Activated T-cell treated with anti-CD3 and anti-CD28 coated beads, Interleukin-2, amount 50 U/mL, for 72 hours (primary cell): Measurements from ENCODE around the gene CAPRIN1. TPM values are rescaled to one million over a fixed set of nuclear protein-coding genes. Genes with fewer than 3 reads are reported as not detected.
A peak's percentile ranks its signal among the peaks of the same experiment; 100 is the strongest.

Experiments
- ATAC-seq, 2 donors: fragments of 150-1000 bp; cut with Tn5 transposase; replicated peaks in 1 of 2; 2 replicates each; pipeline ENCODE4 v1.10.0; 2021; ENCODE audit warnings: moderate library complexity in 2 of 2, mild to moderate bottlenecking in 1 of 2
- DNase-seq, 2 donors: peaks; one replicate each; pipeline ENCODE4 v3.0.0; 2021 to 2022; ENCODE audit warnings: mixed read lengths in 1 of 2
- H3K27ac Mint-ChIP-seq: one replicate; pipeline ENCODE4 v1.8.0; 2022; ENCODE audit warnings: mild to moderate bottlenecking, moderate library complexity, mixed read lengths
- H3K27me3 Mint-ChIP-seq: one replicate; pipeline ENCODE4 v1.8.0; 2022; ENCODE audit warnings: low read depth, mixed read lengths
- H3K36me3 Mint-ChIP-seq, 2 donors: one replicate each; pipeline ENCODE4 v1.8.0; 2022; ENCODE audit warnings: mixed read lengths in 2 of 2, mild to moderate bottlenecking in 1 of 2; ENCODE audit not compliant: insufficient read depth in 2 of 2
- H3K4me1 Mint-ChIP-seq: one replicate; pipeline ENCODE4 v1.8.0; 2022; ENCODE audit warnings: low read depth, mixed read lengths
- H3K4me3 Mint-ChIP-seq, 2 donors: one replicate each; pipeline ENCODE4 v1.8.0; 2022; ENCODE audit warnings: mild to moderate bottlenecking in 2 of 2, mixed read lengths in 2 of 2, moderate library complexity in 2 of 2
- H3K9me3 Mint-ChIP-seq, 2 donors: one replicate each; pipeline ENCODE4 v1.8.0; 2022; ENCODE audit warnings: mixed read lengths in 2 of 2
- total RNA-seq, 2 donors: library from RNA; stranded (reverse); gene quantifications; one replicate each; pipeline ENCODE4 v1.2.3, GENCODE V29; 2022

Gene CAPRIN1
- total RNA-seq, 2 donors from 2014 or later = 170 to 190 TPM

GRCh38 chr11:34114471-34114870 is 62.9 kb downstream of the CAPRIN1 start:
- Mint-ChIP-seq H3K4me3 (no peak overlapping the region), H3K9me3 (no peaks in the 10 kb centered on the region), H3K27ac (no peak overlapping the region), H3K36me3 (peaks cover 17 to 48% of the 10 kb centered on the region in 2 donors), H3K4me1 (peaks cover 15% of the 10 kb centered on the region), H3K27me3 (no peaks in the 10 kb centered on the region)
- DNase-seq = no peak
- ATAC-seq = no peak

DNA sequence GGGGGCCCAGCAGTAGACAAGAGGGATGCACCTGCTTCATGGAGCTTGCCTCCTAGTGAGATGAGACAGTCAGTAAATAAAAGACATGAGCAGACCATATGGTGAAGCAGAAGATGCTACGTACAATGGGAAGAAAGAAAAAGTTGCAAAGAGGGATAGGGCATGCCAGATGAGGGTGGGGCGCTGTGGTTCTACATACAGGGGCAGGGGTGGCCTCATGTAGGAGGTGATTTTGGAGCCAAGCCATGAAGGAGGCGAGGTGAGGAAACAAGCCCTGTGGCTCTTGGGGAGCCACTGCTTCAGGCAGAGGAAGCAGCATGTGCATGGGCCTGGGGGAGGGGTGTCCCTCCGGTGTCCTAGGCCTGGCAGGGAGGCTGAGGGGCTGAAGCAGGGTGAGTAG is 69.1 kb downstream of the CAPRIN1 start:
- ATAC-seq (no peak), DNase-seq (no peak)
- Mint-ChIP-seq H3K4me1 (no peaks in the 10 kb centered on the region), H3K4me3 (no peak overlapping the region), H3K9me3 (no peaks in the 10 kb centered on the region), H3K36me3 (peaks cover 16 to 37% of the 10 kb centered on the region in 2 donors), H3K27ac (no peak overlapping the region), H3K27me3 (no peaks in the 10 kb centered on the region)

- Mint-ChIP-seq H3K27me3 (no peaks in the 10 kb centered on the region), H3K27ac (no peak overlapping the region), H3K9me3 (no peaks in the 10 kb centered on the region), H3K36me3 (peaks cover 13 to 34% of the 10 kb centered on the region in 2 donors), H3K4me3 (no peak overlapping the region), H3K4me1 (no peaks in the 10 kb centered on the region)
- no peak for ATAC-seq
- DNase-seq = no peak
These were observed 73.5 kb downstream of the CAPRIN1 start for GRCh38 chr11:34124885-34125668.

DNA sequence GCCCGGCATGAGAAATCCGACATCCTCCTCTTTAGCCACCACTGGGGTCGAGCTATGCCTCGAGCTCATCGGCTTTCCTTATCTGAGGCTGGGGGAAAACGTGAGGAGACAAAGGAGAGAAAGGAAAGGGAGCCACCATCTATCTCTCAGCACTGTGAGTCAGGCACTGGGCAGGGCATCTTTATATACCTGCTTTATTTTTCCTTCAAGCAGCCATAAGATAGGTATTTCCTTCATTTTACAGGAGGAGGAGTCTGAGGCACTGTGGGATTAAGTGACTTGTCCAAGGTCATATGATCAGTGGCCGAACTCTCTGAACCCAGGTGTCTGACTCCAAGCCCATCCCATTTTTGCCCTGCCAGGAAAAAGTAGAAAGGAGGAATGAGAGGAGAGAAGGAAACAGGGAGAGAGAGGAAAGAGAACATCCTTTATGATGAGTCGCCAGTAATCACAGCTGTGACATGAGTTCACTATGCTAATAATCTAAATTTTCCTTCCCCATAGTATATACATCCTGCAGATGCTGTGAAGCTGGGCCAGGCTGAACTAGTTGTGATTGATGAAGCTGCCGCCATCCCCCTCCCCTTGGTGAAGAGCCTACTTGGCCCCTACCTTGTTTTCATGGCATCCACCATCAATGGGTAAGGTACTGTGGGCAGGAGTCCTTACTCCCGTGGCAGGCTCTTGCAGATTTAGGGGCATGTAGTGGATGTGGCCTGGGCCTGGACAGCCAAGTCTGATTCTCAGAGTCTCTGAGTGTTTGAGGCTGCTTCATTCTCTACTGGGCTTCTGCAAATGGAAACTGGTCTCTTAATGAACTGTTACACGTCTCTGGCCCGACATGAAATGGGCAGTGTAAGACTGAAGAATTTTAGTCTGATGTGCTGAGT is 75.7 kb downstream of the CAPRIN1 start:
- Mint-ChIP-seq H3K36me3 (peaks cover 6 to 33% of the 10 kb centered on the region in 2 donors), H3K4me1 (no peaks in the 10 kb centered on the region), H3K9me3 (no peaks in the 10 kb centered on the region), H3K27ac (no peak overlapping the region), H3K4me3 (no peak overlapping the region), H3K27me3 (no peaks in the 10 kb centered on the region)
- DNase-seq (no peak), ATAC-seq (no peak)

GRCh38 chr11:34128824-34129223 is 77.3 kb downstream of the CAPRIN1 start:
- no peak for DNase-seq
- H3K36me3 Mint-ChIP-seq = peaks cover 3 to 32% of the 10 kb centered on the region in 2 donors
- no peaks in the 10 kb centered on the region for H3K27me3 Mint-ChIP-seq
- H3K4me1 Mint-ChIP-seq = no peaks in the 10 kb centered on the region
- no peak overlapping the region for H3K27ac Mint-ChIP-seq
- no peak for ATAC-seq
- no peaks in the 10 kb centered on the region for H3K9me3 Mint-ChIP-seq
- no peak overlapping the region for H3K4me3 Mint-ChIP-seq

GRCh38 chr11:34132261-34132965 is 80.9 kb downstream of the CAPRIN1 start:
- DNase-seq (no peak), ATAC-seq (no peak)
- Mint-ChIP-seq H3K4me3 (no peak overlapping the region), H3K9me3 (no peaks in the 10 kb centered on the region), H3K4me1 (peaks cover 11% of the 10 kb centered on the region), H3K27me3 (no peaks in the 10 kb centered on the region), H3K27ac (peak overlapping the region; percentile 7), H3K36me3 (peaks cover 9 to 33% of the 10 kb centered on the region in 2 donors)

DNA sequence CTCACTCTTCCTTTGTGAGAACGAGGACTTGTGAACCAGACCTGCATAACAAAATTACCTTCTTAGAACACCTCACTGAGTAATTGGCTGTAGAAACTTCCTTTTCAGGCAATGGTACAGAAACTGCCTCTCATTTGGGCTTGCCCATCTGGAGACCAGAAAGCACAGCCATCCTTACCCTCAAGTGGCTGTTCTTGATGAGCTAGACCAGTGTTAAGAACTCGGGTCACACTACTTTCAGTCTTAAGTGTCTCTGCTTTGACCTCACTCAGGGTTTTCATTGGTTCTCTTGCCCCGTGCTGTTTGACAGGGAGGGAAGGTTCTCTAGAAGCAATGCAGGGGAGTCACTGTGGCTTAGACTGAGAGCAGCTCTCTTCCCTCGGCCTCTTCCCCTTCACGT is 83.2 kb downstream of the CAPRIN1 start:
- H3K27me3 Mint-ChIP-seq = no peaks in the 10 kb centered on the region
- DNase-seq = peak in 1 of 2 donors; percentile 15
- H3K27ac Mint-ChIP-seq = no peak overlapping the region
- ATAC-seq = peak; percentile 60 to 82
- H3K4me3 Mint-ChIP-seq = no peak overlapping the region
- H3K36me3 Mint-ChIP-seq = peaks cover 15 to 36% of the 10 kb centered on the region in 2 donors
- peaks cover 11% of the 10 kb centered on the region for H3K4me1 Mint-ChIP-seq
- H3K9me3 Mint-ChIP-seq = no peaks in the 10 kb centered on the region

- DNase-seq (no peak), ATAC-seq (peak; percentile 85 to 87)
- no peaks in the 10 kb centered on the region for H3K27me3 Mint-ChIP-seq
- H3K4me3 Mint-ChIP-seq = peak overlapping the region in 1 of 2 donors; percentile 26
- H3K36me3 Mint-ChIP-seq = peaks cover 15 to 34% of the 10 kb centered on the region in 2 donors
- H3K9me3 Mint-ChIP-seq = no peaks in the 10 kb centered on the region
- H3K4me1 Mint-ChIP-seq = peaks cover 11% of the 10 kb centered on the region
- H3K27ac Mint-ChIP-seq = no peak overlapping the region
These were observed 83.9 kb downstream of the CAPRIN1 start for GRCh38 chr11:34135439-34135838.

DNA sequence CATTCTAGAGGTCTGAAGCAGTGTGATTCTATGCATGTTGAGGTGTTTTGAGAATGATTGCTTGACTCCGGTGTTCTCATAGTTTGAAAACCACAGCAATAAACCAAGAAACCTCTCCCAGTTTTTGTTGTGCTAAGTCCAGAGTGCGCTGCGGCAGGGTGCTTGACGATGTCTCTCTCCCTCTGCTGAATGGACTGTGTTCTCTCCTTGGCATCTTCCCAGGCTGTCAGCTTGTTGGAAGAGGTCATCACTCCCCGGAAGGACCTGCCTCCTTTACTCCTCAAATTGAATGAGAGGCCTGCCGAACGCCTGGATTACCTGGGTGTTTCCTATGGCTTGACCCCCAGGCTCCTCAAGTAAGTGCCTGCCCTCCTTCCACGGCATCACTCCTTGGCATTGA is 84.9 kb downstream of the CAPRIN1 start:
- no peak overlapping the region for H3K27ac Mint-ChIP-seq
- H3K4me3 Mint-ChIP-seq = no peak overlapping the region
- H3K4me1 Mint-ChIP-seq = peaks cover 11% of the 10 kb centered on the region
- peaks cover 15 to 38% of the 10 kb centered on the region in 2 donors for H3K36me3 Mint-ChIP-seq
- no peaks in the 10 kb centered on the region for H3K9me3 Mint-ChIP-seq
- no peaks in the 10 kb centered on the region for H3K27me3 Mint-ChIP-seq
- DNase-seq (no peak), ATAC-seq (no peak)

- DNase-seq (no peak), ATAC-seq (no peak)
- Mint-ChIP-seq H3K9me3 (no peaks in the 10 kb centered on the region), H3K4me3 (no peak overlapping the region), H3K27me3 (no peaks in the 10 kb centered on the region), H3K36me3 (peaks cover 13 to 40% of the 10 kb centered on the region in 2 donors), H3K27ac (no peak overlapping the region), H3K4me1 (peaks cover 11% of the 10 kb centered on the region)
These were observed 87.8 kb downstream of the CAPRIN1 start for GRCh38 chr11:34139346-34139745.

DNA sequence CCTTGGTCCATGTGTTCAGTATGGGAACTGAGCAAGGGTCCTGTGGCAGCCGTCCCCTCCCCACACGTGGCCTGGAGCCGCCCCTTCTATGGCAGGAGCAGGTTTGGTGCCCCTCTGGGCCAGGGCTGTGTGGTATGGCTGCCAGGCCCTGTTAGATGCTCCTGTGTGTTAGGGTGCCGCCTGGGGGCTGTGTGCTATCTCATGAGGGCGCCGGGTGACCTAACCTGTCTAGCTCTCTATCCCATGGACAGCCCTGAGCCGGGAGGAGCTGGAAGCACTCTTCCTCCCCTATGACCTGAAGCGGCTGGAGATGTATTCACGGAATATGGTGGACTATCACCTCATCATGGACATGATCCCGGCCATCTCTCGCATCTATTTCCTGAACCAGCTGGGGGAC is 88.6 kb downstream of the CAPRIN1 start:
- Mint-ChIP-seq H3K36me3 (peaks cover 13 to 40% of the 10 kb centered on the region in 2 donors), H3K9me3 (no peaks in the 10 kb centered on the region), H3K27ac (no peak overlapping the region), H3K27me3 (no peaks in the 10 kb centered on the region), H3K4me1 (peaks cover 7% of the 10 kb centered on the region), H3K4me3 (no peak overlapping the region)
- DNase-seq = no peak
- no peak for ATAC-seq

GRCh38 chr11:34143048-34143447 is 91.5 kb downstream of the CAPRIN1 start:
- Mint-ChIP-seq H3K4me1 (no peaks in the 10 kb centered on the region), H3K27ac (no peak overlapping the region), H3K36me3 (peaks cover 7 to 34% of the 10 kb centered on the region in 2 donors), H3K4me3 (no peak overlapping the region), H3K9me3 (no peaks in the 10 kb centered on the region), H3K27me3 (no peaks in the 10 kb centered on the region)
- ATAC-seq = no peak
- no peak for DNase-seq

GRCh38 chr11:34145073-34145472 is 93.5 kb downstream of the CAPRIN1 start:
- ATAC-seq (no peak), DNase-seq (no peak)
- no peak overlapping the region for H3K27ac Mint-ChIP-seq
- H3K4me3 Mint-ChIP-seq = no peak overlapping the region
- H3K9me3 Mint-ChIP-seq = no peaks in the 10 kb centered on the region
- no peaks in the 10 kb centered on the region for H3K27me3 Mint-ChIP-seq
- peaks cover 3 to 29% of the 10 kb centered on the region in 2 donors for H3K36me3 Mint-ChIP-seq
- H3K4me1 Mint-ChIP-seq = no peaks in the 10 kb centered on the region
